ENCODE results near the gene SCGB1A1.

- no peak for TF ChIP-seq TAF1 (IDR thresholded peaks at IDR 0.05; ENCODE audit: low read depth, low read length)
- no peak for TF ChIP-seq POLR2A (IDR thresholded peaks at IDR 0.05; ENCODE audit: low read depth, low read length)
- TF ChIP-seq POLR2AphosphoS5 (IDR thresholded peaks at IDR 0.05; ENCODE audit: low read depth, low read length): no peak
- no peak for TF ChIP-seq SPI1 (IDR thresholded peaks at IDR 0.05; ENCODE audit: low read depth, low read length)
Observed at GRCh38 chr11:62410972-62411371, 7.9 kb upstream of the SCGB1A1 start.

Data from GM12891 (cell line).